Activated CD4-positive, alpha-beta T cell treated with anti-CD3 and anti-CD28 coated beads, Interleukin-2, amount 50 U/mL, for 1 hour (primary cell): ENCODE measurements around the gene GPC6.

Source experiments
- DNase-seq: peaks from one replicate; pipeline ENCODE4 v3.0.0-alpha.2; 2020

Gene GPC6

GRCh38 chr13:93951951-93952350 is 725.3 kb downstream of the GPC6 start:
- DNase-seq = no peak

DNA sequence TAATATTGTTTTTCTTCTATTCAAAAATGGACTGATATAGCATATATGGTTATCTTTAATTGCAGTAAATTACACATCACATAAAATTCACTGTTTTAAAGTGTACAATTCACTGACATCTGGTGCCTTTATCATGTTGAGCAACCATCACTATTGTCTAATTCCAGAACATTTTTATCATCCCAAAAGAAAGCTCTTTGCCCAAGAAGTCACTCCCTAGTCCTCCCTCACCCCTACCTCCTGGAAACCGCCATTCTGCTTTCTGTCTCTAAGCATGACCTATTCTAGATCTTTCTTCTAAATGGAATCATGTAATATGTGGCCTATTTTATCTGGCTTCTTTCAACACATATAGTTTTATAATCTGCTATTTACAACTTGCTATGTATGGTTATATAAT is 727.2 kb downstream of the GPC6 start:
- DNase-seq = no peak

- DNase-seq = no peak
Observed at GRCh38 chr13:93955904-93956303, 729.3 kb downstream of the GPC6 start.

- no peak for DNase-seq
Observed at GRCh38 chr13:93956426-93956825, 729.8 kb downstream of the GPC6 start.

DNA sequence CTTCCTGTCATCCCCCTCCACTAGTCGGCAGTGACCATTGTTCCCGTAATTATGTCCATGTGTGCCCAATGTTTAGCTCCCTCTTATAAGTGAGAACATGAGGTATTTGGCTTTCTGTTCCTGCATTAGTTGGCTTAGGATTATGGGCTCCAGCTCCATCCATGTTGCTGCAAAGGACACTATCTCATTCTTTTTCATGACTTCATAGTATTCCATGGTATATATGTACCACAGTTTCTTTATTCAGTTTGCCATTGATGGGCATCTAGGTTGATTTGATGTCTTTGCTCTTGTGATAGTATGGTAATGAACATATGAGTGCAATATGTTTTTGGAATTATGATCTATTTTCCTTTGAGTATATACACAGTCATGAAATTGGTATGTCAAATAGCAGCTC is 730.8 kb downstream of the GPC6 start:
- no peak for DNase-seq

- no peak for DNase-seq
Observed at GRCh38 chr13:93959796-93960533, 733.4 kb downstream of the GPC6 start.

- no peak for DNase-seq
Observed at GRCh38 chr13:93963266-93964145, 736.9 kb downstream of the GPC6 start.

DNA sequence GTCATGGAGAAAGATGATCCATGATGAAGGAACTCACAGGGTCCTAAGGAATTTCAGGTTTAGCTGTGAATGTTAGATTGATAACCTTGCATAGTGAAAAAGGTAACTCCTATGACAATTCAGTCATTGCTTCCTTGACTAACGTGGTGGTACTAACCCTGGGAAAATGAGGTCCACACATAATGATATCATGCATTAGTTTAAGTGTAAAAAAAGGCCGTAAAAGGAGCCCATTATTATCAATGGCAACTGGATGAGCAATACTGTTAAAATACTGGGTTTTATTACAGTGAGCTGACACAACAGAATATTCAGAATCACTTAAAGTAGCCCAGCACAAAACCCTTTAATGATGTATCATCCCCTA is 737.5 kb downstream of the GPC6 start:
- no peak for DNase-seq

DNA sequence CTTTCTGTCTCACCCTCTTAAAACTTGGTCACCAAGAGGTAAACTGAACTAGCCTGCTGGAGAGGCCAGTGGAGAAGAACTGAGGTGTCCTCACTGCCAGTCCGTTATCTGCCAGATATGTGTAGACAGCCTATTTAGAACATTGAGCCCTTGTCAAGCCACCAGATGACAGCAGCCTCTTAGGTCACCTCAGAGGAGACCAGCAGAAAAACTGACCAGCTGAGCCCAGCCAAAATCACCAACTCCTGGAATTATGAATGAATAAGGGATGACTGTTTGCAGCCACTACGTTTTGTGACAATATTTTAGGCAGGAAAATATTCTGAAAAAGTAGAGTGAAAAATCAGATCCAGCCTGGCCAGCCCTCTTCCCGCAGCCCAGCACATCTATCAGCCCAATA is 739.0 kb downstream of the GPC6 start:
- no peak for DNase-seq

- DNase-seq = no peak
Observed at GRCh38 chr13:93966267-93966936, 739.8 kb downstream of the GPC6 start.

GRCh38 chr13:93967286-93967685 is 740.7 kb downstream of the GPC6 start:
- DNase-seq = no peak

- DNase-seq = no peak
Observed at GRCh38 chr13:93975242-93975641, 748.6 kb downstream of the GPC6 start.

- no peak for DNase-seq
Observed at GRCh38 chr13:93976528-93976927, 749.9 kb downstream of the GPC6 start.

DNA sequence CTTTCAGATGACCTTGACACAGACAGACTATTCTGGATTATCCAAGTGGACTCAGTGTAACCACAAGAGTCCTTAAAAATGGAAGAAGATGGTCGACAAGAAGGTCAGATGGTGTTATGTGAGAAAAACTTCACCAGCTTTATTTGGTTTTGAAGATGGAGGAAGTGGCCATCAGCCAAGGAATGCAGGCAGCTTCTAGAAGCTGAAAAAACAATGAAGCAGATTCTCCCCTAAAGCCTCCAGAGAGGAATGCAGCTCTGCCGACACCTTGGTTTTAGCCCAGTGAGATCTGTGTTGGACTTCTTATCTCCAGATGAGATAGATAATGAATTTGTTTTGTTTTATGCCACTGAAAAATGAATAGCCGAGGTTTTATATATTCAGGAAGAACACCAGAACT is 751.4 kb downstream of the GPC6 start:
- no peak for DNase-seq

DNA sequence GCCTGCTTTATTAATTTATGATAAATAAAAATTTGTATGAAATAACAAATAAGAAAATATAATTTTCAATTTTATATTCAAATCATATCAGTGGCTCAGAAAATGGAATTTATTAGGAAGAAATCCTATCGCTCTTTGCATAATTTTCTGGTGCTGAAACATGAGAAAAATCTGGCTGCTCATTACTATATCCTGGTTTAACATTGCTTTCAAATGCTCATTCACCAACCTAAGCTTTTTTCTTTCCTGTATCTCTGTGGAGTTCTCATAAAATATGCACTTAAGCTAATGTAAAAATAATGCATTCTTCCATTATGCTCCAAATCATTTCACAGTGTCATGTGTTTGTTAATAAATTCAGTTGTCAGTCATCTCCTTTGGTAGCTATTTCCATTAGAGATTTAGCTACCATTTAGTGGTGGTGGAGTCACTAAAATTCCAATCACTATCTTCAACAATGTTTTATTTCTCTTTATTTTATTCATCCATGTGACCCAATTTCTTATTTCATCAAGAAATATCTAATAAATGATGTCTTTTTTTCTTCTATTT is 754.9 kb downstream of the GPC6 start:
- no peak for DNase-seq

- DNase-seq = no peak
Observed at GRCh38 chr13:93982179-93982918, 755.7 kb downstream of the GPC6 start.

DNA sequence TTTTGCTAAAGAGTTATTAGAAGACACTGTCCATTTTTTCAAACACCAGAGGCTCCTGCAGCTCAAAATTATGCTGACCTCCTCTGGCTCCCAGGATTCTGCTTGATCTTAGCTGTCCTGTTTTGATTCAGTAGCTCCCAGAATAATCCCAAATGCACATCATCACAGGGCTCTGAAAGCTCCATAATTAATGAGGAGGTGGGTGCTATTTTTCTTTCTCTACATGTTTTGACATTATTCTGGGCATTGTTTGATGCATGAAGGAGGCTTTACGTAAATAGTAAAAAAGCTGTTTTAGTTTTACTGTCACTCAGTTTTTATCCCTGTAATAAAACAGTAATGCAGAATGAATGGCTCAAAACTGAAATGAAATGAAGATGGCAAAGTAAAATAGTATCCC is 757.4 kb downstream of the GPC6 start:
- no peak for DNase-seq

DNA sequence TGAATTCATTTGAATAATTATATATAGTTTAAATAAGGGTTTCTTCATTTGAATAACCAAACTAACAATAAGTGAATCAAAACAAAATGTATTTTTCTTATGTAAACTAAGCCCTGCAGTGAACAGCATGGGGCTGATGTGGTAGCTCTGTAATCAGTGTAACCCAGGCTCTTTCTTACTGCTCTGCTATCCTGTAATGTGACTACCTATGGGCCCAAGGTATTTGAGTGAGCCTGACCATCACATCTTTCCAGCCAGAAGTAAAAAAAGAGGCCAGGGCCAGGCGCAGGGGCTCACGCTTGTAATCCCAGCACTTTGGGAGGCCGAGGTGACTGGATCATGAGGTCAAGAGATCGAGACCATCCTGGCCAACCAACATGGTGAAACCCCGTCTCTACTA is 758.3 kb downstream of the GPC6 start:
- DNase-seq = no peak

DNA sequence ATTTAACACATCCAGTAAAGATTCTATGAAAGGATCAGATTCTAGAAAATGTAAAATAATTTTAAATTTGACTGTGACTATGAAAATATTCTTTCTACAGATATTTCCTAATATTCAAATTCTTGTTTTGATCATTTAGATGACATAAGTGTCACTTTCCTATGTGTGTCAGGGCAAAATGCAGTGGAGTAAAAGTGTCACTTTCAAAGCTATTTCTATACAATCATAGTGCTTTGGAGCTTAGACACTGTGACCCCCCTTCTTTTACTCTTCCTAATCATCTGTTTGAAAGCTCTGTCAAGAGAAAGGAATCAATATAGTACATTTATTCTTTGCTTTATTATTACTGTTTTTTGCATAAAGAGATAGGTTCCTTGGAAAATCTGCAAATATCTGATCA is 760.9 kb downstream of the GPC6 start:
- DNase-seq = no peak

DNA sequence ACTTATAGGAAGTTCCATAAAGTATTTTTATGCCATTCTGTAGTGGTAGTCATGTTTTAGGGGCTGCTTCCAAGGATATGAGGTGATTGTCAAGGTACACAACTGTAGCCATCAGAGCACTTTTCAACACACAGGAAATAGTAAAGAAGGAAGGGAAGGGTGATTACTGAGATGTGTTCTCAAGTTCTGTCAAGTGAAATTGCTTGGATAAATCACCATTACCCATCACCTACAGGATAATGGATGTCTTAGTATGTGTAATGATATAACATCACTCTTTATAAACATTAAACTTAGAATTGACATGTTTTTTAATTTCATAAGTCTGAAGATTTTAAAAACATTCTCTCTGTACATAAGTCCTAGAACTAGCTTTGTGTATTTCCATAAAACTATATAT is 765.0 kb downstream of the GPC6 start:
- DNase-seq = no peak

DNA sequence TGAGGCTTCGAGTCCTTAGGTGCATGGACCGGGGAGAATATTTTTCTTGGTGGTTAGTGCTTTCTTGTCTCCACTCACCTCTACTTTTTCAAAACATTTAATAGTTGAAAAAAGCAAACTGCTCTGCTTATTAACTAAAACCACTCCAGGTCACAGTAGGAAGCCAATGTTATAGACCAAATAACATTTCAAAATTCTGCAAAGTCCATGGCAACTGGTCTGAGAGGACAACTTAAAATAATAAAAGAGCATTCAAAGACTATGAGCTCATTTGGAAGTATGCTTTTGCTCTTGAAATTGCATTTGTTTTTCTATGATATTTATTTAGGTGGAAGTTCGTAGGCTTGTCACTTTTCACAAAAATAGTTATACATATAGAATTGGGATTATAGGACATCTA is 769.9 kb downstream of the GPC6 start:
- no peak for DNase-seq

DNA sequence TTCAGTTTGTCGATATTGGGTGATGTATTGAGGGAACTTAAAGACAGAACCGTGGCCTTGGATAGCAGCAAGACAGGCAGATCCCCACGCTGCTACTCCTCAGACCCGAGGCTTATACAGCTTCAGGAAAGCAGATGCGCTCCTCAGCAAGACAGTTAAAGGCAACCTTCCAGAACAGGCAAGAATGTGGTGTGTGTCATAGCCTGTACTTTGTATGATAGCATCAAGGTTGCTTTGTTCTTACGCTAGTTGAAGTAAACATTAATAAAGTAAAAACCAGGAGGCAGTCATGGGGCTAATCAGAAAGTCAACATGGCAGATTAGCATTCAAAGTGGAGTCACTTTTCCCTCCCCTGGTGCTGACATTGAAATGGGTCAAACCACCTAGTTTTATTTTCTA is 779.7 kb downstream of the GPC6 start:
- DNase-seq = no peak

GRCh38 chr13:94007072-94007471 is 780.5 kb downstream of the GPC6 start:
- no peak for DNase-seq
